NCI-H1105 (cell line): ENCODE results near the gene EPM2A.

Experiments
- DNase-seq: peaks from one replicate; lab custom pipeline; 2025; lab: John Stamatoyannopoulos, UW

Gene EPM2A

GRCh38 chr6:145602726-145603326, 132.5 kb downstream of the EPM2A start:
- no peak for DNase-seq

DNA sequence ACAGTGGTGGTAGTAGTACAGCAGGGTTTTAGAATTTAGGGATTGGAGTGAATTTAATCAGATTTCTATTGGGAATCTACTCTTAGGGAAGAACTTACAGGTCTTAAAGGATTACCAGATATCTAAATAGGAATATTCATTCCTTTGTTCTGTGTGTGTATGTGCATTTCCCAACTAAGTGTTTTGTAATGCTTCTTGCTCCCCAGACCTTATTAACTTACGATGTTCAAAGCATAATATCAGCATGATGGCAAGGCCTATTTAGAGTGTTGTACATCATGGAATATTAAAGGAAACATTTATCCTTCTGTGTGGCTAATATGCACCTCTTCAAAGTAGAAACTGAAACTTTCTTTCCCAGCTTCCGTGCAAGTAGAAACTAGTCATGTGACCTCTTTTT, 133.9 kb downstream of the EPM2A start:
- no peak for DNase-seq

GRCh38 chr6:145600299-145600698, 135.0 kb downstream of the EPM2A start:
- no peak for DNase-seq

DNA sequence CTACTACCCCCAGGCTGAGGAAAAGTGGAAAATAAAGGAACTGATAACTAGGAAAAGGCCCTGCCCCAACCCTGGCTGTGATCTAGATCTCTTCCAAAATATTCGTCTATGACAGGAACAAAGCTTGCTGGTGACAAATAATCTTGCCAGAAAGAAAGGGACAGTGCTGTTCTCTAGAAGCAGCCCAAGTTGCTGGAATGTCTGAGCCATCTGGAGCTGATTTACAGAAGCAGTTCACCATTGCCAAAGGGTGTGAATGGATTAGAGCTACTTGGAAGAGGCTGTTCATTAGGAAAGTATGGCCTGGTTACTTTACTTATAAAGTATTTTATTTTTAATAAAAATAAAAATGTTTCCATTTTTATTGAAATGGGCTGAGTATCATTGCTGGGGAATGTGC, 146.3 kb downstream of the EPM2A start:
- no peak for DNase-seq

- DNase-seq = no peak
Measured at GRCh38 chr6:145587334-145587733, 148.0 kb downstream of the EPM2A start.

- no peak for DNase-seq
Measured at GRCh38 chr6:145583753-145584152, 151.6 kb downstream of the EPM2A start.
